SU-DHL-6 (cell line): ENCODE measurements around the gene NRP2.

Experiments
- H2AFZ ChIP-seq: fragments of 200-600 bp; sonication (generic); 2 replicates; pipeline ENCODE4 v1.6.1; 2014; ENCODE audit warnings: low read depth, mild to moderate bottlenecking, moderate library complexity, mixed read lengths, antibody characterized with exemption, low read length; ENCODE audit not compliant: severe bottlenecking
- H3F3A ChIP-seq: fragments of 200-600 bp; shearing (Covaris generic); 2 replicates; pipeline ENCODE4 v1.6.0; 2016; ENCODE audit warnings: antibody characterized with exemption, mild to moderate bottlenecking; ENCODE audit not compliant: insufficient read depth
- H3K27ac ChIP-seq: fragments of 200-600 bp; sonication (generic); 2 replicates; pipeline ENCODE4 v1.5.1; 2016; ENCODE audit warnings: low read depth, mild to moderate bottlenecking, low read length, moderate library complexity, mixed read lengths
- H3K27me3 ChIP-seq: fragments of 200-600 bp; sonication (generic), shearing (Covaris generic); 2 replicates; pipeline ENCODE4 v1.6.0; 2014; ENCODE audit warnings: mild to moderate bottlenecking, low read length
- H3K36me3 ChIP-seq: fragments of 200-600 bp; sonication (generic); 2 replicates; pipeline ENCODE4 v1.6.1; 2014; ENCODE audit warnings: mild to moderate bottlenecking, low read length, mixed read lengths
- H3K4me2 ChIP-seq: fragments of 300-600, 200-600 bp; shearing (Covaris generic), sonication (generic); 2 replicates; pipeline ENCODE4 v1.6.0; 2014; ENCODE audit warnings: low read length, low read depth, mild to moderate bottlenecking; ENCODE audit not compliant: poor library complexity, severe bottlenecking
- H3K4me3 ChIP-seq: fragments of 200-600 bp; sonication (generic); 2 replicates; pipeline ENCODE4 v1.5.1; 2014; ENCODE audit warnings: antibody characterized with exemption, low read length, mild to moderate bottlenecking, mixed read lengths; ENCODE audit not compliant: insufficient read depth, poor library complexity, severe bottlenecking
- H3K79me2 ChIP-seq: fragments of 200-600 bp; sonication (generic); 2 replicates; pipeline ENCODE4 v1.6.1; 2014; ENCODE audit warnings: mild to moderate bottlenecking, low read length, moderate library complexity; ENCODE audit not compliant: insufficient read depth
- H3K9ac ChIP-seq: fragments of 200-600 bp; sonication (generic); 2 replicates; pipeline ENCODE4 v1.7.0; 2014; ENCODE audit warnings: mild to moderate bottlenecking, low read length
- H3K9me2 ChIP-seq: fragments of 200-600 bp; sonication (generic); replicated peaks from 2 replicates; pipeline ENCODE4 v1.6.1; 2014; ENCODE audit warnings: low read length; ENCODE audit not compliant: insufficient read depth
- H3K9me3 ChIP-seq: fragments of 200-600 bp; sonication (generic); 2 replicates; pipeline ENCODE4 v1.6.1; 2014; ENCODE audit warnings: low read length, mixed read lengths; ENCODE audit not compliant: insufficient read depth
- H4K20me1 ChIP-seq: fragments of 200-600 bp; sonication (generic); 2 replicates; pipeline ENCODE4 v1.6.1; 2014; ENCODE audit warnings: low read depth, mild to moderate bottlenecking, antibody characterized with exemption, low read length, moderate library complexity, mixed read lengths
- EZH2phosphoT487 ChIP-seq: fragments of 200-600 bp; sonication (generic), shearing (Covaris generic); conservative IDR thresholded peaks from 2 replicates; pipeline ENCODE4 v1.6.1; 2018; ENCODE audit warnings: mild to moderate bottlenecking, antibody characterized with exemption, low read length, moderate library complexity, mixed read lengths
- TF ChIP-seq, protein P1 (sequence below): fragments of 200-600 bp; sonication (generic); IDR thresholded peaks from one replicate; pipeline ENCODE4 v1.5.1; 2017; ENCODE audit warnings: antibody characterized with exemption, mild to moderate bottlenecking, low read length, moderate library complexity; ENCODE audit not compliant: insufficient read depth, poor library complexity, severe bottlenecking

The NRP2 gene

GRCh38 chr2:205797866-205798265 lies 115.6 kb downstream of the NRP2 start:
- Histone ChIP-seq H3K9me2 (no peaks in the 10 kb centered on the region), H3K4me2 (no peak overlapping the region), H3K79me2 (no peaks in the 10 kb centered on the region), H3K4me3 (no peak overlapping the region), H3K9me3 (no peaks in the 10 kb centered on the region), H3K27me3 (no peaks in the 10 kb centered on the region), H3K36me3 (no peaks in the 10 kb centered on the region), H3F3A (no peaks in the 10 kb centered on the region), H3K27ac (no peak overlapping the region), H3K9ac (no peak overlapping the region), H2AFZ (no peak overlapping the region), H4K20me1 (no peaks in the 10 kb centered on the region)
- TF ChIP-seq EZH2phosphoT487 = no peak
- TF ChIP-seq, protein P1, sequence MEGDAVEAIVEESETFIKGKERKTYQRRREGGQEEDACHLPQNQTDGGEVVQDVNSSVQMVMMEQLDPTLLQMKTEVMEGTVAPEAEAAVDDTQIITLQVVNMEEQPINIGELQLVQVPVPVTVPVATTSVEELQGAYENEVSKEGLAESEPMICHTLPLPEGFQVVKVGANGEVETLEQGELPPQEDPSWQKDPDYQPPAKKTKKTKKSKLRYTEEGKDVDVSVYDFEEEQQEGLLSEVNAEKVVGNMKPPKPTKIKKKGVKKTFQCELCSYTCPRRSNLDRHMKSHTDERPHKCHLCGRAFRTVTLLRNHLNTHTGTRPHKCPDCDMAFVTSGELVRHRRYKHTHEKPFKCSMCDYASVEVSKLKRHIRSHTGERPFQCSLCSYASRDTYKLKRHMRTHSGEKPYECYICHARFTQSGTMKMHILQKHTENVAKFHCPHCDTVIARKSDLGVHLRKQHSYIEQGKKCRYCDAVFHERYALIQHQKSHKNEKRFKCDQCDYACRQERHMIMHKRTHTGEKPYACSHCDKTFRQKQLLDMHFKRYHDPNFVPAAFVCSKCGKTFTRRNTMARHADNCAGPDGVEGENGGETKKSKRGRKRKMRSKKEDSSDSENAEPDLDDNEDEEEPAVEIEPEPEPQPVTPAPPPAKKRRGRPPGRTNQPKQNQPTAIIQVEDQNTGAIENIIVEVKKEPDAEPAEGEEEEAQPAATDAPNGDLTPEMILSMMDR = no peak

DNA sequence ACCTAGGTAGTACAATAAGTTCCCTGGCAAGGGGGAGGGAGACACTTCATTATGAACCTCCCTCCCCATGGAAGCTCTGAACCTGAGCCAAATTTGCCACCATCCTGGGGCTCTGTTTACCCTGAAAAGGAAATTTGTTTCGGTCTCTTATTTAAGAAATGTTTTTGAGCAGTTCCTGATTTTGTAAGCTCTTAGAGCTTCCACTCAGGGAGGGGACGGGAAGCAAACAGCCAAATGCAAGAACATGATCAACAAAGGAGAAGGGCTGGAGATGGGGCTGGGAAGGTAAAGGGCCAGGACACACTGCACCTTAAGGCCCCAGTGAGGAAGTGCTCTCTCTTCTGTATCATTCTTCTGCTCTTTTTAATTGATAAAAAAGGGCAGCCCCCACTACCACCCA lies 117.9 kb downstream of the NRP2 start:
- Histone ChIP-seq H3K27ac (no peak overlapping the region), H2AFZ (no peak overlapping the region), H3K79me2 (no peaks in the 10 kb centered on the region), H3K9me2 (no peaks in the 10 kb centered on the region), H4K20me1 (no peaks in the 10 kb centered on the region), H3K4me2 (no peak overlapping the region), H3K27me3 (no peaks in the 10 kb centered on the region), H3K36me3 (no peaks in the 10 kb centered on the region), H3K9ac (no peak overlapping the region), H3K9me3 (no peaks in the 10 kb centered on the region), H3F3A (no peaks in the 10 kb centered on the region), H3K4me3 (no peak overlapping the region)
- no peak for TF ChIP-seq EZH2phosphoT487
- TF ChIP-seq, protein P1 = no peak

GRCh38 chr2:205800773-205801172 lies 118.5 kb downstream of the NRP2 start:
- H3K4me3 ChIP-seq = no peak overlapping the region
- H2AFZ ChIP-seq = no peak overlapping the region
- no peak overlapping the region for H3K4me2 ChIP-seq
- H3K9me3 ChIP-seq = no peaks in the 10 kb centered on the region
- no peaks in the 10 kb centered on the region for H3K36me3 ChIP-seq
- no peaks in the 10 kb centered on the region for H3K9me2 ChIP-seq
- H3K79me2 ChIP-seq = no peaks in the 10 kb centered on the region
- H4K20me1 ChIP-seq = no peaks in the 10 kb centered on the region
- no peak overlapping the region for H3K27ac ChIP-seq
- H3F3A ChIP-seq = no peaks in the 10 kb centered on the region
- TF ChIP-seq, protein P1 = no peak
- no peak for TF ChIP-seq EZH2phosphoT487
- no peaks in the 10 kb centered on the region for H3K27me3 ChIP-seq
- H3K9ac ChIP-seq = no peak overlapping the region

DNA sequence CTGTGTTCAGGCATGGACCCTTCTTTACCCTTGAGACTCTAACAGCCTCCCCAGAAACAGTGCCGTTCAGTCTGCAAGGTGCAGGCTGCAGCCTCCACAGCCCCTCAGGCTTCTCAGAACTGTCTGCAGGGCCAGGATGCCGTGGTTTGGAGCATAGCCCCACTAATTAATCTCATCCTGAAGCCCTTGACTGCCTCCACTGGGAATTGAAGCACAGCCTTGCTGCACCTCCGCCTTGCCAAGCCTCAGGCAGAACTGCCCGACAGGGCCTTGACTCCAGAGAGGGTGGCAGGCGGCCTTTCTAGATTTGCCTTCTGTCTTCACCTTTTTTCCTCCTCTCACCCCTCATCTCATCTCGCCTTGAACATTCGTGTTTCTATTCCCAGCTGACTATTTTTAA lies 119.8 kb downstream of the NRP2 start:
- no peak overlapping the region for H3K9ac ChIP-seq
- H3K27ac ChIP-seq = no peak overlapping the region
- TF ChIP-seq, protein P1 = no peak
- TF ChIP-seq EZH2phosphoT487 = no peak
- H4K20me1 ChIP-seq = no peaks in the 10 kb centered on the region
- no peaks in the 10 kb centered on the region for H3K9me2 ChIP-seq
- H3K4me3 ChIP-seq = no peak overlapping the region
- no peaks in the 10 kb centered on the region for H3K79me2 ChIP-seq
- no peak overlapping the region for H3K4me2 ChIP-seq
- H3K9me3 ChIP-seq = no peaks in the 10 kb centered on the region
- H2AFZ ChIP-seq = no peak overlapping the region
- no peaks in the 10 kb centered on the region for H3K36me3 ChIP-seq
- no peaks in the 10 kb centered on the region for H3K27me3 ChIP-seq
- no peaks in the 10 kb centered on the region for H3F3A ChIP-seq
